ENCODE data around the gene SLC5A11.
"Not testable (repeated sequence)": the region's sequence is repeated elsewhere in the genome, so short reads cannot be mapped to it uniquely, and the experiment has no call there.

The SLC5A11 gene

DNA sequence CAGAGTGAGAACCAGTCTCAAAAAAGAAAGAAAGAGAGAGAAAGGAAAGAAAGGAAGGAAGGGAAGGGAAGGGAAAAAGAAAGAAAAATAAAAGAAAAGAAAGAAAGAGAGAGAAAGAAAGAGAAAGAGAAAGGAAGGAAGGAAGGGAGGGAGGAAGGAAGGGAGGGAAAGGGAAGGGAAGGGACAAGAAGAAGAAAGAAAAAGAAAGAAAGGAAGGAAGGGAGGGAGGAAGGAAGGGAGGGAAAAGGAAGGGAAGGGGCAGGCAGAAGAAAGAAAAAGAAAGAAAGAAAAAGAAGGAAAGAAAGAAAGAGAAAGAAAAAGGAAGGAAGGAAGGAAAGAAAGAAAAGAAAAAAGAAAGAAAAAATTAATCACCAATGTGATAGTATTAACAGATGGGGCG, 15.7 kb downstream of the SLC5A11 start:
- no peak for DNase-seq (ENCODE audit: low spot score)

DNA sequence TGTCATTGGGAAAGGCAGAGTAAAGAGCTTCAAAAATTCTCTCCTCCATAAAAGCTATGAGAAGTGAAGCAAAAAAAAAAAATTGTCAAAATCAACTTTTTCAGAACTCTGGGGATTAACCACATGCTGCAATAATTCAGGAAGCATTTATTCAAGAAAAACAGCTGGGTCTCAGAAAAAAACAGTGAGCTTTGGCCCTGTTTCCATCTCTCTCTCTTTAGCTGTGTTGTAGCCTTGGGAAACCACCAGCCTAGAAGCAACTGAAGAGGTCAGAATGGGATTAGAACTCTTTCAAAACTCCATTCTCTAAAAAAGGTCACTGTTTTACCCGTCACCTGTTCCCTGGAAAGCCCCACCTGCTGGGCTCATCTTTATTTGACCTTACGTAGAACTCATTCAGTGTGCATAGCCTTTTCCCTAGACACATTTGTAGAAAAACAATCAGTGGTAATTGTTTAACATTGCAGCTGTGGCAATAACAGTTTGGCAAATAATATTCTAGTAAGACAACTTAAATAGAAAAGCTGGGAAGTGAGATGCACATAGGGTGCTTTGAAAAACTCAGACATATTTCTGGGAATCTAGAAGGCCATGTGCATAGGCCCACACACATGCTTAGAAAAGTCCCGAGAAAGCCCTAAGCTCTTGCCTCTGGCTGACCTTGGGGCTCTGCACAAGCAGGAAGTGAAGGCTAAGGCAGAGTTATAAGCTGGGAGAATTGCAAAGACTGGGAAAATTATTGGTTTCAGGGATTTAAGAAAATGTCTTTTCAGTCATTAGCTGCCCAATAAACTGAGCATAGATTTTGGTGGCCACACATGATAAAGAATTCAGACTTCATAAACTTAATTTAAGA, 18.0 kb downstream of the SLC5A11 start:
- no peak for DNase-seq (ENCODE audit: low spot score)

DNA sequence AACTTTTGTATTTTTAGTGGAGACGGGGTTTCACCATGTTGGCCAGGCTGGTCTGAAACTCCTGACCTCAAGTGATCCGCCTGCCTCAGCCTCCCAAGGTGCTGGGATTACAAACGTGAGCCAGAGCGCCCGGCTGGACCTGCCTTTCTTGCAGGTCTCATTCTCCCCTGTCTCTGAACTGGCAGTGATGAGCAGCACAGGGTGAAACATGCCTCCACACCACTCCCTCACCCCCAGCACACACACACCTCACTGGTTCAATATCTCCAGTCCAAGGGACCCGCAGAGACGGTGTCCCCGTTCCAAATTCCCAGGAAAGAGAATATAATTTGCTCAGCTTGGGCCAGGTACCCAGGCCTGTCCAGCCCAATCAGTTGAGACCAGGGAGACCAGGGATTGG, 23.3 kb downstream of the SLC5A11 start:
- DNase-seq (ENCODE audit: low spot score), result no peak

DNA sequence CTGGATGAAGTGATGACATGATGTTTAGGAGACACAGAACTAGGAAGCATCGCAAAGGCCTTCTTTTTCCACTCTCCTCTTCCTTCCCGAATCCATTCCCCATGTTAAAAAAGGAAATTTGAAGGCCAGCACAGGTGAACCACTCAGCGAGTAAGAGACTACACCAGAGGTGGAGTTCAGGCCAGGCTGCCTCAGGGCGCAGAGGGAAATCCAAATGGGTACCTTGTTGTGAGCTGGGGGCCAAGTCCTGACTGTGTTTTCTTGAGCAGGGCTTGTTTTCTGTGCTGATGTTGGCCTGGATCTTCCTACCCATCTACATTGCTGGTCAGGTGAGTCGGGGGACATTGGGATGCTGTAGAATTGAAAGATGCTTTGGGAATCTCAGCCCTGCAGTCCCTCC, 26.1 kb downstream of the SLC5A11 start:
- no peak for DNase-seq (ENCODE audit: low spot score)

DNA sequence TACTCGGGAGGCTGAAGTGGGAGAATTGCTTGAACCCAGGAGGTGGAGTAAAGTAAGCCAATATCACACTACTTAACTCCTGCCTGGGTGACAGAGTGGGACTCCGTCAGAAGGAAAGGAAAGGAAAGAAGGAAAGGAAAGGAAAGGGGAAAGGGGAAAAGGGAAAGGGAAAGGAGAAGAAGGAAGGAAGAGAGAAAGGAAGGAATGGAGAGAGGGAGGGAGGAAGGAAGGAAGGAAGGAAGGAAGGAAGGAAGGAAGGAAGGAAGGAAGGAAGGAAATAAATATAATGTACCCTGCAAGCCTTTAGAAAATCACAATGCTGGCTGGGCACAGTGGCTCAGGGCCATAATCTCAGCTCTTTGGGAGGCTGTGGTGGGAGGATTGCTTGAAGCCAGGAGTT, 27.3 kb downstream of the SLC5A11 start:
- DNase-seq (ENCODE audit: low spot score), result no peak

DNA sequence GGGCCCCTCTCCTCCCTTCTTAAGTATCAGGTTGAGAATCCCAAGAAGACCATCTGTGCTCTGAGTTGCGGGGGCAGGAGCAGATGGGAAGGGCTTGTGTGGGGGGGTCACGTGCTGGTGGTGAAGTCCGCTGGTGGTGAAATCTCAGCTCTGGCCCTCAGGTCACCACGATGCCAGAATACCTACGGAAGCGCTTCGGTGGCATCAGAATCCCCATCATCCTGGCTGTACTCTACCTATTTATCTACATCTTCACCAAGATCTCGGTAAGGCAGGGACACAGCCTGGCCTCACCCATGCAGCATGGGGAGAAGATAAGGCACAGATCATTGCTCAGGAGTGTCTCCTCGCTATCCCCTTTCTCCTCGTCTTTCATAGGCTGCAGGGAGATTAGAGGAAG, 29.7 kb downstream of the SLC5A11 start:
- no peak for DNase-seq (ENCODE audit: low spot score)

DNA sequence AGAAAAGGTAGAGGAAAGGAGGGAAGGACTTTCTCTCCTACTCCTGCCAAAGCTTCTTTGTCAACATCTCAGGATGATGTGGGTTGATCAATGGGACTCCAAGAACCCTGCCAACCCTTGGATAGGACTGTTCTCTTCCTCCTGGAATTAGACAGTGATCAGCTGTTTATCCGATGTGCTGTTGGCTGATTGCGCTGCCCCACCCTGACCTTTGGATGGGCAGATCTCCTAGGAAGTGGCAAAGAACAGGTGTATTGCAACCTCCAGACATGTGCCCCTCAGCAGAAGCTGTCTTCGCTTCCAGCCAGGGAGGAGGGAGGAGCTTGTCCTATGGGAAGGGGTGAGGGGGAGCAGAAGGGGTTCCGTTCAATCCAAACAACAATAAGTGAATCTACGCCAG, 30.5 kb downstream of the SLC5A11 start:
- DNase-seq (ENCODE audit: low spot score), result no peak

DNA sequence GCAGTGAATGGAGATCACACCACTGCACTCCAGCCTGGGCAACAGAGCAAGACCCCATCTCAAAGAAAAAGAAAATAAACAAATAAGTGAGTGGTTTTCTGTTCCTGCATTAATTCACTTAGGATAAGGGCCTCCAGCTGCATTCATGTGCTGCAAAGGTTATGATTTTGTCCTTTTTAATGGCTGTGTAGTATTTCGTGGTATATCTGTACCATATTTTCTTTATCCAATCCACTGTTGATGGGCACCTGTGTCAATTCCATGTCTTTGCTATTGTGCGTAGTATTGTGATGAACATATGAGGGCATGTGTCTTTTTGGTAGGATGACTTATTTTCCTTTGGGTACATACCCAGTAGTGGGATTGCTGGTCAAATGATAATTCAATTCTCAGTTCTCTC, 33.9 kb downstream of the SLC5A11 start:
- DNase-seq (ENCODE audit: low spot score), result no peak

DNA sequence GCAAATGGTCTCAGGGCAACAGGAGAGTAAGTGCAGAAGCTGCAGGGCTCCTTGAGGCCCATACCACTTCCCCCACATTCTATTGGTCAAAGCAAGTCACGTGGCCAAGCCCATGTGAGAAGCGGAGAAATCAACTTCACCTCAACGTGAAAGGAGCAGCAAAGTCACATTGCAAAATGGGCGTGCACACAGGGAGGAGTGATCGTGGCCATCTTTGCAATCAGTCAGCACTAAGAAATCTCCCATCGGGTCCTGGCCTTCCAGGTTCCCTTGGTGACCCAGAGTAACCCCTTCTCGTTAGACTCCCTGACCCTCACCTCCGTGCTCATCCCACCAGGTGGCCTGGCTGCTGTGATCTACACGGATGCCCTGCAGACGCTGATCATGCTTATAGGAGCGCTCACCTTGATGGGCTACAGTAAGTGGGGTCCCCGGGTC, 38.0 kb downstream of the SLC5A11 start:
- no peak for DNase-seq (ENCODE audit: low spot score)

DNA sequence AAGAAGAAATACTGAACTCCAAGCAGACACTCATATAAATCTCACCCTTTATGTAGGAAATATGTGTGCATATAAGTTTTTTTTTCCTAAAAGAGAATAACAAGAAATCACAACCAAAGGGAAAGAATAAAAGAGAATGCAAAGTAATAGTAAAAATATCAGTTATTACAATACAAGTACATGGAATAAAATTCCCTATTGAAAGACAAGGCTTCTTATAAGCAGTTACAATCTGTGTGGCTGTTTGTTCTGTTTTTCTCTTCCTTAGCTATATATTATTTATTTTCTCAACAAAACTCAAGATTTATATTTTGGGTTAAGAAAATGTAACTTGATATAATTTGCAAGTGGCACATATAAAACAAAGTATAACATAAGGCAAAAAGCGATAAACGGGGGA, 41.7 kb downstream of the SLC5A11 start:
- no peak for DNase-seq (ENCODE audit: low spot score)

DNA sequence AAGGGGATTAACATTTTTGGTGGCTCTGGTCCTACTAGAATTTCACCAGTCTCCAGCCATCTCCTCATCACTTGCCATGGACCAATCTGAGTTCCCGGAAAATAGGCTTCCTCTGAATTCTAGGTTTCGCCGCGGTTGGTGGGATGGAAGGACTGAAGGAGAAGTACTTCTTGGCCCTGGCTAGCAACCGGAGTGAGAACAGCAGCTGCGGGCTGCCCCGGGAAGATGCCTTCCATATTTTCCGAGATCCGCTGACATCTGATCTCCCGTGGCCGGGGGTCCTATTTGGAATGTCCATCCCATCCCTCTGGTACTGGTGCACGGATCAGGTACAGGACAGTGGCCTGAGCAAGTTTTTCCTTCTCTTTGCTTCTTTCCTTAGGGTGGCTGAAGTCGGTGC, 45.0 kb downstream of the SLC5A11 start:
- DNase-seq (ENCODE audit: low spot score), result no peak

DNA sequence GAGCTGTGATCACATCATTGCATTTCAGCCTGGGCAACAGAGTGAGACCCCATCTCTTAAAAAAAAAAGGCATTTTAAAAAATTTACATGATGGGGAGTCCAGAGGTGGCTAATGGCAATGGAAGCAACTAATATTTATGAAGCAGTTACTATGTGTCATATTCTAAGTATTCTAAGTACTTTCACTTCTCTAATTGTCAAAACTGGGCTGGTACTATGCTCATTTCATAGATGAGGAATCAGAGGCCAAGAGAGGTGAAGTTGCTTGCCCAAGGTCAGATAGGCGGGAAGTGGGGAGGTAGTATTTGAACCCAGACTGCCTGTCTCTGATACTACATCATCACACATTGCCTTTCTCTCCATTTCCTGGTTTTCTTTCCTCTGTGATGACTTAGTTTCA, 50.7 kb downstream of the SLC5A11 start:
- DNase-seq (ENCODE audit: low spot score), result no peak

DNA sequence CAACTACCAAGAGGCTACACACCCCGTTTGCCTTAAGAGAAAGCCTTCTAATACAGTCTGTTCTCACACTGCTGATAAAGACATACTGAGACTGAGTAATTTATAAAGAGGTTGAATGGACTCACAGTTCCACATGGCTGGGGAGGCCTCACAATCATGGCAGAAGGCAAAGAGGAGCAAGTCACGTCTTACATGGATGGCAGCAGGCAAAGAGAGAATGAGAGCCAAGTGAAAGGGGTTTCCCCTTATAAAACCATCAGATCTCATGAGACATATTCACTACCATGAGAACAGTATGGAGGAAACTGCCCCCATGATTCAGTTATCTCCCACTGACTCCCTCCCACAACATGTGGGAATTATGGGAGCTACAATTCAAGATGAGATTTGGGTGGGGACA, 51.8 kb downstream of the SLC5A11 start:
- not testable (repeated sequence) for DNase-seq (ENCODE audit: low spot score)

DNA sequence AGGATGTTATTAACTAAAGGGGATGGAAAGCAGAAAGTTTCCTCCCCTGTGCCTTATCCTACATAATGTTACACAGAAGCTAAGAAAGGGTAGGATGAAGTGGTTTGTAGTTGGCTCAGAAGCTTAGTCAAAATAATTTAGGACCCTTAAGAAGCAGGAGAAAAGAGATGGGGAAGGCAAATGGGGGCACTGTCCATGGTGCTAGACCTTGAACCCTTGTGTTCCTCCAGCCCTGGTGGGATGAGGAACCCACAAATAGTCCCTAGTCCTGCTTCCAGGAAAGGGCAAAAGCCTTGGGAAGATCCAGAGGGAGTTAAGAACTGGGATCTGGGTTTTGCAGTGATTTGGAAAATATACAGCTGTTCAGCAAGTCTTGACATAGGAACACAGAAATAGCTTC, 54.5 kb downstream of the SLC5A11 start:
- DNase-seq (ENCODE audit: low spot score), result no peak

DNA sequence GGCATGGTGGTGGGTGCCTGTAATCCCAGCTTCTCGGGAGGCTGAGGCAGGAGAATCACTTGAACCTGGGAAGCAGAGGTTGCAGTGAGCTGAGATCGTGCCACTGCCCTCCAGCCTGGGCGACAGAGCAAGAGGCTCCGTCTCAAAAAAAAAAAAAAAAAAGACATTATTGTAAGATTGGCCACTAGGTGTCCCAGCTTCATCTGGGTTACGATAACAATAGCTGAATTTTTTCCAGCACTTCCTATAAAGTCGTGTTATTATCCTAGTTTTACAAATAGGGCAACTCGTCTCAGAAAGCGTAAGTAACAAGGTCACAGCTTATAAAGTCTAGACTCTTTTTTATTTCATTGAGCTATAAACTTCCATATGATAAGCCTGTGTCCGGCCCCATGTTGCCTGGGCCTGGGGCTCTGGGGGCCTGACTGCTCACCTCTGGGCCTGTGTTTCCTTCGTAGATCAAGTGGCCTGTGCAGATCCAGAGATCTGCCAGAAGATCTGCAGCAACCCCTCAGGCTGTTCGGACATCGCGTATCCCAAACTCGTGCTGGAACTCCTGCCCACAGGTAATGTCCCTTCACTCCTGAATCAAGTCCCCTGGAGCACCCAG, 60.5 kb downstream of the SLC5A11 start:
- no peak for DNase-seq (ENCODE audit: low spot score)

DNA sequence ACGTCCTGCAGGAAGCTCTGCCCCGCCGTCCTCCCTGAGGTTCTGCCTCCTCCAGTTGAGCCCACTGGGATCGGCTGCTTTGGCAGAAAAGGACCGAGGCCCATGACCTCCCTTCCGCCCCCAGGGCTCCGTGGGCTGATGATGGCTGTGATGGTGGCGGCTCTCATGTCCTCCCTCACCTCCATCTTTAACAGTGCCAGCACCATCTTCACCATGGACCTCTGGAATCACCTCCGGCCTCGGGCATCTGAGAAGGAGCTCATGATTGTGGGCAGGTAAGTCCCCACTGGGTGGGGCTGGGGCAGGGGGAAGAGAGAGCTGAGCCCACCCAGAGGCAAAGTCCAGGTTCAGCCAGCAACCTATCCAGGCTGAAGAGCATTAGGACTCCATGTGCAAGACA, 61.1 kb downstream of the SLC5A11 start:
- no peak for DNase-seq (ENCODE audit: low spot score)

DNA sequence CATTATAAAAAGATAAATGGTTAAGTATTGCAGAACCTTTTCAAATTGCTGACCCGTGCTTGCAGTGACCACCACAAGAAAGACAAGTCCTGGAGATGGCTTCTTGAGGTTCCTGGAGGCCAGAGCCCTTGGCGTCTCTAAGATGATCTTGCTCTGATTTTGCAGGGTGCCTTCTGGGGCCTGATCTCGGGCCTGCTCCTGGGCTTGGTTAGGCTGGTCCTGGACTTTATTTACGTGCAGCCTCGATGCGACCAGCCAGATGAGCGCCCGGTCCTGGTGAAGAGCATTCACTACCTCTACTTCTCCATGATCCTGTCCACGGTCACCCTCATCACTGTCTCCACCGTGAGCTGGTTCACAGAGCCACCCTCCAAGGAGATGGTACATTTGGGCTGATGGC, 63.0 kb downstream of the SLC5A11 start:
- no peak for DNase-seq (ENCODE audit: low spot score)

DNA sequence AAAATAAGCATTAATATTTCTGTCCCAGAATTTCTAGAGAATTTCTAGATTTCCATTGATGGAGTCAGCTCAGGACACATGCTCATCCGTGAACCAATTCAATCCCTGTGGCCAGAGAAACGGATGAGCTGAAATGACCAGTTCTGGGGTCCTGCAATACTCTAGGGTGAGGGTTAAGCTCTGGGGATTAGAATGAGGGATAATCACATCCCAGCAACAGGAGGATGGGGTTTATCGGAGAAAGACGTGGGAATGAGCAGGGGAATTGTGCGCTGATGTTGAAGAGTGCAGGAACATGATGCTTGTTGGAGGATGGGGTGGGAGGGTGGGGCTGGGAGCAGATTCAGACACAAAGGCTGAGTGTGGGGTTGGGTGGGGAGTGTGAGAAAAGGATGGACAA, 64.1 kb downstream of the SLC5A11 start:
- no peak for DNase-seq (ENCODE audit: low spot score)

DNA sequence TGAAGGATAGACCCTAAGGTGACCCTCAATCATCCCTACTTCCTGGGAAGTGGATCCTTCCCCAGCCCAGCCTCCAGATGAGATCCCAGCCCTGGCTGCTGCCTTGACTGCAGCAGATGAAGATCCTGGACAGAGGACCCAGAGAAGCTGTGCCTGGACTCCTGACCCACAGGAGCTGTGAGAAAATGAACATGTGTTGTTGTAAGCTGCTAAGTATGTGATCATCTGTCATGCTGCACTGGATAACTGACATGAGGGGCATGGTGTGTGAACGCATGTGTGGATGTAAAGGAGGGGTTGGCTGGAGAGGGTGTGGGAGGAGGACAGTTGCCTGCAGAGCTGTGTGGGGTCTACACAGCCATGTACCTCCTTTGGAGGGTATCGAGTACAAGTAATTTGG, 69.3 kb downstream of the SLC5A11 start:
- no peak for DNase-seq (ENCODE audit: low spot score)

DNA sequence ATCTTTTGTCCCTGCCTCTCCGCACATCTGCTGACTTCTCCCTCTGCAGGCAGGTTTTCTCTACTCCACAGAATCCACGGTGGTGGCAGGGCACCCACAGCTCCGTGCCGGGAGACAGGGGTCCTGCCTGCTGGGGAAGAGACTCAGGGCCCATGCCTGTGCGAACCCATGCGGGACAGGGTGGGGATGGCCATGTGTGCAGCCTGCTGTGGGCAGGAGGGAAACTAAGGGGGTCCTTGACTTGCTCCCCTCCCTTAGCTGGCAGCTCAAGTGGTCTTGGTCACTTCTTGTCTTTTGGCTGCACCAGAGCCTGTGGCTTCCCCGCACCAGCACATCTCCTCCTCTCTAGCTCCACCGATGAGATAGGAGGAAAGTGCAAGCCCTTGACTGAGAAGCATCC, 69.8 kb downstream of the SLC5A11 start:
- no peak for DNase-seq (ENCODE audit: low spot score)

DNA sequence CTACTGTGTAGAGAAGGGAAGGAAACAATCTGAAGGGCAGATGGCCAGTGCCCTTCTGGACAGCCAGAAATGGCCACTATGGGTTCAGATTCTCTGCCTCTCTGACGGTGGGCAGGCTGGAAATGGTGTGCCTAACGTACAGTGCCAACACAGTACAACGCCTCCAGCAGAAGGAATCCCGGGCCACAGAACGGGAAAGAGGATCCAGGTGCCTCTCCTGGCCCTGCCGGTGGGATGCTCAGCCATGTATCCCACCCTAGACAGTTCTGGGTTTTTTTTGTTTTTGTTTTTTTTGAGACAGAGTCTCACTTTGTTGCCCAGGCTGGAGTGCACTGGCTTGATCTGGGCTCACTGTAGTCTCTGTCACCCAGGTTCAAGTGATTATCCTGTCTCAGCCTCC, 71.5 kb downstream of the SLC5A11 start:
- no peak for DNase-seq (ENCODE audit: low spot score)

DNA sequence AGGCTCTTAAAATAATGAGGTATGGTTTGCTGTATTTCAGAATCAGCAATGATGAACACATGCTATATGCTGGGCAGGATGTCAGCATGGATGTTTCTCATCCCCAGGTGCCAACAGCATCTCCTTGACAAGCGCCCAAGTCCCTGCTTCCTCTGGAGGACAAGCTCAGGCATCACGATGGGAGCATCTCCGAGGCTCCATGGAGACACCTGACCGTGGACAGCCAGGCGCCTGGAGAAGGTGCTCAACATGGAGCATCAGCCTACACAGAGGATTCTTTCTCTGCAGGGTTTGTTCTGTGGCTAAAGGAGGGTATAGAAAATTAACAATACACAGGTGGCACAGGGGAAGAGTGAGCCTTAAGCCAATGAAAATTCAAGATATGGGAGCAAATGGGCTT, 72.1 kb downstream of the SLC5A11 start:
- no peak for DNase-seq (ENCODE audit: low spot score)

DNA sequence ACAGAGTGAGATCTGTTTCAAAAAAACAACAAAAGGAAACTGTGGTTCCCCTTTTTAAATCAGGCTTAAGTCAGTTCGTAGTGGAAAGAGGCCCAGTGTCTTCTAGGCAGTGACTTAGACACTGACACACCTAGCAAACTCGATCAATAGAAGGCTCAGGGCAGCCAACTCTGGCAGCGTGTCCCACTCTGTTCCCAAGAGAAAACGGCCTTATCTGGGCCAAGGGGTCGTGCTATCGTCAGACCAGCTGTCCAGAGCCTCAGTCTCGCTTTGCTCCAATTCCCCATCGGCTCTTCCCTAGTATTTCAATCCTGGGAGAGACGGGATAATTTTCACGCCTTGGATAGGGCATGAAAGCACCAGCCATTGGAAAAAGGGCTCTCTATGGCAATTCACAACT, 72.9 kb downstream of the SLC5A11 start:
- DNase-seq (ENCODE audit: low spot score), result no peak

DNA sequence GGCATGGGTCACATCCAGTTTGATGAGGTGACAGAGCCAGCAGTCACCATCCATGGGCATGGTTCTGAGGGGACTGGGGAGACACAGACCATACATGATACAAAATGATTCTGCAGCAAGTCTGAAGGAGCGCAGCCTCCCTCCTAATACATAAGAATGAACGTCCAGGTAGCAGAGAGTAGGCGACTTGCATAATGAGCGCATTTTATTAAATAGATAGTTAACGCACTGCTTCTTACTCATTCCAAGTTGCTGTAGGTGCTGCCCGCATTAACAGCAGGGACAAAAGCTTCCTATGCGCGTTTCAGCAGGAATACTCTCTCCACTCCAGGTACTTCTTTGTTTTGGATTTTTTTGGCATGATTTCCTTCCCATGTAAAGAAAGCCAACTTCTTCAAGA, 73.8 kb downstream of the SLC5A11 start:
- DNase-seq (ENCODE audit: low spot score), result no peak
